Measurements from ENCODE around the gene EVC2.

Gene EVC2

GRCh38 chr4:5547651-5548249 lies 160.6 kb downstream of the EVC2 start:
- H3K4me3 ChIP-seq (ENCODE audit: low read depth, low read length) = no peak overlapping the region
- no peak for DNase-seq (ENCODE audit: low read depth, low spot score)
- TF ChIP-seq CTCF (IDR thresholded peaks at IDR 0.05; ENCODE audit: low read depth, low read length) = no peak
- in situ Hi-C loops (cut with HindIII; ENCODE audit: low sequenced_read_pairs) = no loop called here

DNA sequence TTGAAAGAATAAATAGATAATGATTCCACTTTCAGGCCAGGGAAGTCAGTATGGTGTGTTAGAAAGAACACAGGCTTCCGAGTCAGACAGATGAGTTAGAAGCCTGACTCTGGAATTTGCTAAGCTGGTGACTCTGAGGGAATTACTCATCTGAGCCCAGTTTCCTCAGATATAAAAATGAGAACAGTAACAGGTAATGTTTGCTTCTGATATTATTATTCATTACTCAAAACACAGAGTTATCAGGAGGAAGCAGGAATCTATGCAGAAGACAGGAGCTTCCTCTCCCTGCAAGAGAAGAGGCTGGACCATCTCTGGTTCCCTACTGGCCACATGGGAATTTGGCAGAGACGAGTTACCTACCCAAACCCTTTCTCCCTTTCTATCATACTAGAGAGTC lies 163.1 kb downstream of the EVC2 start:
- DNase-seq (ENCODE audit: low read depth, low spot score) = no peak
- no peak overlapping the region for H3K4me3 ChIP-seq (ENCODE audit: low read depth, low read length)
- no peak for TF ChIP-seq CTCF (IDR thresholded peaks at IDR 0.05; ENCODE audit: low read depth, low read length)
- in situ Hi-C loops (cut with HindIII; ENCODE audit: low sequenced_read_pairs) = no loop called here

DNA sequence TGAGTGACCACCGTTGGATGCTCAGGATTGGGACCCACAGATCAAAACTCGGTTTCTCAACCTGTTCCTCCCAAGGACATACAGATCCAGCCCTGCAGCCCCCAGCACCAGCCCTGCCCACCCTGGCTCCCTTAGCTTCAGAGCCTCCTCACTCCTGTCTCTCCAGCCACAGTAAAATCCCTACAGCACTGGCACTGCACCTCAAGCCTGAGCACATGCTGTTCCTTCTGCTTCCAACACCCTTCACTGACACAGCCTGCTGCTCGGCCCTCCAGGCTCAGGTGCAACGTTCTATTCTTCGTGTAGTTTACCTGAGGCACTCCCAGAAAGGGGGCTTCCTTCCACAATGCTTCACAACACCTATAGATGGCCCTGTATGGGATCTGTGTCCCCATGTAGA lies 163.6 kb downstream of the EVC2 start:
- no peak for DNase-seq (ENCODE audit: low read depth, low spot score)
- TF ChIP-seq CTCF (IDR thresholded peaks at IDR 0.05; ENCODE audit: low read depth, low read length) = no peak
- in situ Hi-C loops (cut with HindIII; ENCODE audit: low sequenced_read_pairs) = no loop called here
- H3K4me3 ChIP-seq (ENCODE audit: low read depth, low read length) = no peak overlapping the region

GRCh38 chr4:5543681-5544080 lies 164.7 kb downstream of the EVC2 start:
- TF ChIP-seq CTCF (IDR thresholded peaks at IDR 0.05; ENCODE audit: low read depth, low read length) = no peak
- no peak for DNase-seq (ENCODE audit: low read depth, low spot score)
- in situ Hi-C loops (cut with HindIII; ENCODE audit: low sequenced_read_pairs) = no loop called here
- no peak overlapping the region for H3K4me3 ChIP-seq (ENCODE audit: low read depth, low read length)

GRCh38 chr4:5541169-5541568 lies 167.2 kb downstream of the EVC2 start:
- in situ Hi-C loops (cut with HindIII; ENCODE audit: low sequenced_read_pairs) = no loop called here
- DNase-seq (ENCODE audit: low read depth, low spot score) = no peak
- H3K4me3 ChIP-seq (ENCODE audit: low read depth, low read length) = no peak overlapping the region
- TF ChIP-seq CTCF (IDR thresholded peaks at IDR 0.05; ENCODE audit: low read depth, low read length) = no peak

- H3K4me3 ChIP-seq (ENCODE audit: low read depth, low read length) = no peak overlapping the region
- DNase-seq (ENCODE audit: low read depth, low spot score) = no peak
- no peak for TF ChIP-seq CTCF (IDR thresholded peaks at IDR 0.05; ENCODE audit: low read depth, low read length)
- in situ Hi-C loops (cut with HindIII; ENCODE audit: low sequenced_read_pairs) = no loop called here
These were observed 168.8 kb downstream of the EVC2 start for GRCh38 chr4:5539584-5539983.

GRCh38 chr4:5532100-5532499 lies 176.3 kb downstream of the EVC2 start:
- no peak overlapping the region for H3K4me3 ChIP-seq (ENCODE audit: low read depth, low read length)
- in situ Hi-C loops (cut with HindIII; ENCODE audit: low sequenced_read_pairs) = no loop called here
- no peak for TF ChIP-seq CTCF (IDR thresholded peaks at IDR 0.05; ENCODE audit: low read depth, low read length)
- no peak for DNase-seq (ENCODE audit: low read depth, low spot score)

Measured in astrocyte of the spinal cord (primary cell).